HG03025 (cell line): Measurements from ENCODE around the gene PABPN1L.

Source experiments
- ATAC-seq: cut with Tn5 transposase; IDR thresholded peaks from one replicate; pipeline ENCODE4 v1.9.1; 2021; ENCODE audit warnings: mild to moderate bottlenecking, moderate library complexity; ENCODE audit not compliant: unreplicated experiment, low FRiP score

PABPN1L gene

GRCh38 chr16:88866151-88866920 is at the start of gene PABPN1L:
TSS of gene PABPN1L (minus strand) at chr16:88866660. CDS start at chr16:88866606, 54 bp downstream.
- ATAC-seq: no peak

GRCh38 chr16:88915639-88916327 is 49.3 kb upstream of the PABPN1L start:
- ATAC-seq: no peak

DNA sequence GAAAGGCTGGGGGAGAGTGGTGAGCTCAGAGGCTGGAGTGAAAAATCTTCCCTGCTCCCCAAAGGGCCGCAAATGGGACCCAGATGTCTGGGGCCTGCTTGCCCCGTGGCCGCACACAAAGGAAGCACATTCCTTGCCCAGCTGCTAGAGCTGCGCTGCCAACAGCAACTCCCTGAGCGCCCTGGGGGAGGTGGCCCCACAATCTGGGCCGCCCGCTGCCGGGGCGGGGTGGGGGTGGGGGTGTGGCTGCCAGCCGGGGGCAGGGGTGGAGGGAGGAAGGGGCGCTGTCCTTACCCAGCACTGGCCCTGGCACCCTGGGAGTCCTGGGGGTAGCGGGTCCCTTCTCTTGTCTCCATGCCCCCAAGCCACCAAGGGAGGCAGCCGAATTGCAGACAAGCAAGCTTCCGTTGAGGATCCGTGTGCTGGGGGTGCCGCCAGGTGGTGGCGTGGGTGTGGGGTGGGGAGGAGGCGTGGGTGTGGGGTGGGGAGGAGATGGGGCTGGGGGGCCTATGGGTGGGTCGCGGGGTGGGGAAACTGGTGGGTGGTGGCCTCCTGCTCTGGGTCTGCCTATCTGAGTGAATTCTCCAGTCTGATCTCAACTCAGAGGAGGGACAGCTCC is 48.4 kb upstream of the PABPN1L start:
- no peak for ATAC-seq

DNA sequence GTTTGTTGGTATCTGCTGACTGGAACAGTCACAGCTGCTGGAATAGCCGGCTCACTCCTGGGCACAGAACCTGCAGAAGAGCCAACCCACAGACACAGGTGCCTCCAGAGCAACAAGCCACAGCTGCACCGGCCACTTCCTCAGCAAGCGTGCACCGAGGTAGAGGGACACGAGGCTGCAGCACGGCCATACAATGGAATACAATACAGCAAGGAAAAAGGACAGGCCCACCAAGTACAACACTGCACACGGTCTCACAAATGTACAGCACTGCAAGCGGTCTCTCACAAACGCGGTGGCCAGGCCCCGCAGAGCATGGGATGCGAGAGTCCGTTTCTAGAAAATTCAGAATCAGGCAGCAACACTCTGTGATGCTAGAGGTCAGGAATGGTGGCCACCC is 47.4 kb upstream of the PABPN1L start:
- ATAC-seq: no peak

GRCh38 chr16:88913001-88913612 is 46.6 kb upstream of the PABPN1L start:
- ATAC-seq: no peak

GRCh38 chr16:88912556-88912955 is 46.1 kb upstream of the PABPN1L start:
- ATAC-seq: no peak

DNA sequence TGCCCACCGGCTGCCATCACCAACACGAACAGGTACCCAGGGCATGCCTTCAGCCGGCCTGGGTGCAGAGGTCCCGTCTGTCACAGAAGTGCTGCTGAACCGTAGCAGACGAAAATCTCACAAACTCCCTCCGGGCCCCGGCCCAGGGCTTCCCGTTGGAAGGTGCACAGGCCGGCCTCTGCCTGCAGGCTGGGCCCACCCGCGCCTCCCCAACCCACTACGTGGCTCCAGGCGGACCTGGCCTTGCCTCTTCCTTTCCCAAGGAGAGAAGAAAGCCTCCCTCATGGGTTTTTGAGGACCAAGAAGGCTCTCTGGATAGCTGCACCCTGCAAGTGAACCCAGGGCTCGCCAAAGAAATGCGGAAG is 45.5 kb upstream of the PABPN1L start:
- no peak for ATAC-seq

- ATAC-seq: no peak
Measured at GRCh38 chr16:88911136-88911945, 44.9 kb upstream of the PABPN1L start.

DNA sequence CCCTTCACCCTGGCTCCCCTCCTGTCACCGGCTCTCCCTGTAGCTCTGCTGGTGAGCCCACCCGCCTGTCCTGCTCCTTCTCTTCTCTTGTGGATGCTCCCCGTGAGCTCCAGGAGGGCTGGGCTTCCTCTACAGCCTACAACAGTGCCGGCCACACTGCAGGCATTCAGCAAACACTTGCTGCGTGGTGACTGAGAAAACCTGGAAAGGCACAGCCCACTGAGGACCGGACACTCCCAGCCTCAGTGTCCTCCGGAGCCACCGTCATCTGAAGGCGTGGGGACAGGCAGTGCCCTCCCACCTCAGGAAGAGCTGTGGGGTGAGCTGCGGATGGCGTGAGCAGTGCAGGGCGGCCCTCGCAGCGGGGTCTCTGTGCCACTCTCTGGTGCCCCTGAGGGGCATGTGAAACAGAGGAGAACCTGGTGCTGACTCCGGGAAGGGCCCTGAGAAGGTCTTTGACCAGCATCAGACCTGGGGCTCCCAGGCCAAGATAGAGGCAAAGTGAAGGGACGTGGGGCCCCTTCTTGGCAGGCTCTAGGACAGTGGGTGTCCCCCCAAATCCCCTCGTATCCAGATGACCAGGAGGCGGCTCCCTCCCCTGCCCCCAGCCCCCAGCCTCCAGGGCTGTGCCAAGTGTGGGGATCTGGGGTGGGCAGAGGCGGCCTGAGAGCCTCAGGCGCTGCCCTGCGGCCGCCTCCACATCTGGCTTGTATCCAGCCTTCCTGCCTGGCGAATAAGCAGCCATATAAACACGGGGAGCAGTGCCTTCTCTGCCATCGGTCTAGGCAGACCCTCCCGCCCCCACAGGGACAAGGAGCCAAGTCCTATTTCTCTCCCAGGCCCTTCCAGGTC is 44.0 kb upstream of the PABPN1L start:
- ATAC-seq: no peak

- no peak for ATAC-seq
Measured at GRCh38 chr16:88909431-88910210, 43.2 kb upstream of the PABPN1L start.

DNA sequence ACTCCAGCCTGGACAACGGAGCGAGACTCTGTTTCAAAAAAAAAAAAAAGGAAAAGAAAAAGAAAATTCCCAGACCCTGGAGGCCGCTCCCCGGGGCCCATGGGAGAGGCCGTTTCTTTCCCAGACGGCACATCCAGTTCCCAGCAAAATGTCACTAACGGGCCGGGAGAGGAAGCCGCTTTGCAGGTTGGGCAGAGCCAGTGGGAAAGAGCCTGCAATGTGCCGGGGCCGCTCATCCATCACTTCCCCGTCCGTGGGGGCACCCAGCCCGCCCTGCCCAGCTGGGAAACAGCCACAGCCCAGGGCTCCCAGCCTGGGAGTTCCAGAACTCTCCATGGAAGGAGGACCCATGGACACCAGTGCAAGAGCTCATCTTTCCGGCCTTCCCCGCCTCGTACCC is 41.8 kb upstream of the PABPN1L start:
- no peak for ATAC-seq

GRCh38 chr16:88907768-88908167 is 41.3 kb upstream of the PABPN1L start:
- ATAC-seq: no peak

- ATAC-seq: no peak
Measured at GRCh38 chr16:88906535-88907105, 40.2 kb upstream of the PABPN1L start.

DNA sequence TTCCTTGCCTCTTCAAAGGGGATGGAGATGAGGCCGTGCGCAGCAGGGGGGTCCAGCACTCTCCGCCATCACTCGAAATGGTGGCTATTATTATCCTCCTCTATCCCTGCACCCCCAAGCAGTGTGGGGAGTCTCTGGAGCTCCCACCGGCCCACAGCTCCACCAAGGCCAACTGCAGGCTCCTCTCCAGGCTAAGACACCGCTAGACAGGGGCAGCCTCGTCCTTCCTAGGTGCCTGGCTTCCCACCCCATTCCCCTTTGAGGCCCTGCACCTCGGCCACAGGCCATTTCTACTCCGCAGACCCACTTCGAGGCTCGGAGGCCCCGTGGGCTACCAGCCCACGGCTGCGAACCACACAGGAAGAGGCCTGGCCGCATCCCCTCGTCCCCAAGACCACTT is 39.6 kb upstream of the PABPN1L start:
- no peak for ATAC-seq

- ATAC-seq: no peak
Measured at GRCh38 chr16:88905563-88905962, 39.1 kb upstream of the PABPN1L start.

GRCh38 chr16:88904676-88905365 is 38.4 kb upstream of the PABPN1L start:
- ATAC-seq: no peak

- ATAC-seq: no peak
Measured at GRCh38 chr16:88903267-88903666, 36.8 kb upstream of the PABPN1L start.

GRCh38 chr16:88902744-88903143 is 36.3 kb upstream of the PABPN1L start:
- no peak for ATAC-seq
